ENCODE data around the gene MEF2D. TPM values are rescaled to one million over a fixed set of nuclear protein-coding genes. Genes with fewer than 3 reads are reported as not detected.

MEF2D gene
- total RNA-seq, 1 experiment from 2014 or later, result 18.7 TPM

DNA sequence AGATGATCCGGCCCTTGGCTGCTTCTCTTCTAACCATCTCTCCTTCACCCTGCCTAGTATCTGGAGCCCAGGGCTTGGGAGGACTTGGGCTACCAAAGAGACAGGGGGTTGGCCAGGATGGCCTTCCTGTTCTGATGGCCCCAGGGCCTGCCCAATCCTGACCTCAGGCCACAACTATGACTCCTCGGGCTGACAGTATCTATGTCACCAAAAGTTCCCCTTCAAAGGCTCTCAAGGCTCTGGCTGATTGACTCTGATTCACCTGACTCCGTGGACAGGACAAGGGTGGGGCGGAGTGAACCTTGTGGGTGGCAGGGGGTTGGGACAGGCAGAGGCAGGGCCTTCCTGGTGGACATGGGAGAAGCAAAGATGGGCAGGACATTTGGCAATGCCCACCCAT is 12.7 kb downstream of the MEF2D start:
- no peak overlapping the region for H3K4me3 Mint-ChIP-seq
- H3K18ac ChIP-seq (ENCODE audit: insufficient read length, low read depth, low read length), result no peak overlapping the region
- H3K27ac Mint-ChIP-seq, result no peak overlapping the region
- H2BK5ac ChIP-seq (ENCODE audit: insufficient read length, low read length), result no peak overlapping the region
- peaks cover 45 to 55% of the 10 kb centered on the region in 2 experiments for H3K4me1 Mint-ChIP-seq
- no peak overlapping the region for H2AK5ac ChIP-seq (ENCODE audit: insufficient read length, low read length)
- no peaks in the 10 kb centered on the region for H3K79me1 ChIP-seq (ENCODE audit: insufficient read depth, low read depth, low read length, poor library complexity, severe bottlenecking)
- no peaks in the 10 kb centered on the region for H4K20me1 ChIP-seq (ENCODE audit: control insufficient read depth, insufficient read depth, insufficient read length)
- H3K56ac ChIP-seq (ENCODE audit: insufficient read length, low read depth, low read length), result no peak overlapping the region
- H3K9me3 Mint-ChIP-seq, result no peaks in the 10 kb centered on the region
- no peak overlapping the region for H2BK120ac ChIP-seq (ENCODE audit: low read depth, low read length, poor library complexity, severe bottlenecking)
- no peaks in the 10 kb centered on the region; the same call in 1 of the 2 replicates for H3K79me2 ChIP-seq (ENCODE audit: insufficient read depth, low read length)
- H2BK15ac ChIP-seq (ENCODE audit: low read depth, low read length), result no peak overlapping the region
- WGBS (ENCODE audit: extremely low coverage, insufficient read length, low lambda C conversion rate), result no CpG with 5 or more reads among the region's 4 CpGs
- no peaks in the 10 kb centered on the region for H3K23me2 ChIP-seq (ENCODE audit: insufficient read length, low read depth, low read length, poor library complexity, severe bottlenecking)
- TF ChIP-seq CTCF (conservative IDR thresholded peaks at IDR 0.05), result no peak
- no peak overlapping the region for H3K23ac ChIP-seq (ENCODE audit: insufficient read length, low read depth, low read length)
- H4K5ac ChIP-seq (ENCODE audit: insufficient read length, low read depth, low read length), result no peak overlapping the region
- no peaks in the 10 kb centered on the region for H3K27me3 Mint-ChIP-seq (ENCODE audit: low read depth)
- peaks cover 0 to 4% (median 2%) of the 10 kb centered on the region in 3 experiments; a peak in 3 of 7 replicates for H3K36me3 Mint-ChIP-seq (ENCODE audit: insufficient read depth in 1 of 3, low read depth in 3 of 3)
- no peak overlapping the region for H2AFZ ChIP-seq (ENCODE audit: low read length)
- H4K91ac ChIP-seq (ENCODE audit: insufficient read length, low read depth, low read length), result no peak overlapping the region
- no peak overlapping the region for H3K4ac ChIP-seq (ENCODE audit: low read depth, low read length)
- no peaks in the 10 kb centered on the region for H3K27me3 ChIP-seq (ENCODE audit: insufficient read depth, low read length)
- H3K27ac ChIP-seq (ENCODE audit: insufficient read length, low read depth, low read length), result no peak overlapping the region
- no peak overlapping the region for H3T11ph ChIP-seq (ENCODE audit: low read length)
- DNase-seq, result no peak
- H3K14ac ChIP-seq (ENCODE audit: insufficient read depth, low read length), result no peak overlapping the region
- H2BK20ac ChIP-seq (ENCODE audit: low read depth, low read length, poor library complexity, severe bottlenecking), result no peak overlapping the region
- H2BK12ac ChIP-seq (ENCODE audit: insufficient read length, low read depth, low read length), result no peak overlapping the region
- no peak overlapping the region for H3K9ac ChIP-seq (ENCODE audit: extremely low read depth, insufficient read length, low read length)
- peaks cover 19% of the 10 kb centered on the region for H3K4me1 ChIP-seq (ENCODE audit: insufficient read depth, low read length)
- H3K4me2 ChIP-seq (ENCODE audit: insufficient read depth, insufficient read length, low read length), result no peak overlapping the region
- H4K8ac ChIP-seq (replicated peaks; ENCODE audit: insufficient read length, low read depth, low read length), result no peak overlapping the region
- no peaks in the 10 kb centered on the region for H3K9me3 ChIP-seq (ENCODE audit: control insufficient read depth, low read depth, low read length)
